ENCODE data around the gene FMNL2.

- no peak for TF ChIP-seq CTCF (IDR thresholded peaks at IDR 0.05)
- no peak for TF ChIP-seq ZFX (IDR thresholded peaks at IDR 0.05; ENCODE audit: borderline replicate concordance)
Measured at GRCh38 chr2:152566728-152567069, 231.7 kb downstream of the FMNL2 start.
